HEK293T (cell line): Measurements from ENCODE around the gene RIT2.

ENCODE experiments used
- CTCF ChIA-PET: fragments of 350-600 bp; formaldehyde crosslinking; extraction: SDS; loops from one replicate; lab custom pipeline; 2021; ENCODE audit warnings: antibody characterized with exemption, inconsistent platforms; lab: Yijun Ruan, JAX
- POLR2A ChIA-PET: fragments of 350-600 bp; formaldehyde crosslinking; extraction: SDS; loops from one replicate; lab custom pipeline; 2020; ENCODE audit warnings: antibody characterized with exemption, inconsistent platforms; lab: Yijun Ruan, JAX
- DNase-seq: peaks from one replicate; pipeline ENCODE4 v3.0.0; 2012; ENCODE audit warnings: mixed read lengths; ENCODE audit errors: extremely low spot score
- ARNT ChIP-seq: fragments of 450-650 bp; IDR thresholded peaks from 2 replicates; pipeline ENCODE4 v1.6.1; 2017; ENCODE audit warnings: mild to moderate bottlenecking
- BHLHE40 ChIP-seq: fragments of 450-650 bp; IDR thresholded peaks from 2 replicates; pipeline ENCODE4 v1.6.1; 2016; ENCODE audit warnings: mild to moderate bottlenecking, moderate library complexity, borderline replicate concordance
- CTBP1 ChIP-seq: fragments of 450-650 bp; IDR thresholded peaks from 2 replicates; pipeline ENCODE4 v1.6.1; 2016; ENCODE audit warnings: borderline replicate concordance
- ELF4 ChIP-seq: fragments of 450-650 bp; IDR thresholded peaks from 2 replicates; pipeline ENCODE4 v1.6.1; 2017; ENCODE audit warnings: antibody characterized with exemption
- FOXA1 ChIP-seq: fragments of 450-650 bp; IDR thresholded peaks from 2 replicates; pipeline ENCODE4 v1.6.1; 2016; ENCODE audit warnings: mild to moderate bottlenecking
- FOXK2 ChIP-seq: fragments of 450-650 bp; IDR thresholded peaks from 2 replicates; pipeline ENCODE4 v1.6.1; 2016; ENCODE audit warnings: mild to moderate bottlenecking
- FOXM1 ChIP-seq: fragments of 450-650 bp; IDR thresholded peaks from 2 replicates; pipeline ENCODE4 v1.6.1; 2017; ENCODE audit warnings: mild to moderate bottlenecking, borderline replicate concordance
- HDGF ChIP-seq: fragments of 450-650 bp; IDR thresholded peaks from 2 replicates; pipeline ENCODE4 v1.6.1; 2017; ENCODE audit warnings: antibody characterized with exemption, borderline replicate concordance
- L3MBTL2 ChIP-seq: fragments of 450-650 bp; conservative IDR thresholded peaks from 2 replicates; pipeline ENCODE4 v1.6.1; 2016; ENCODE audit warnings: mild to moderate bottlenecking
- LEF1 ChIP-seq: fragments of 450-650 bp; IDR thresholded peaks from 2 replicates; pipeline ENCODE4 v1.6.1; 2017; ENCODE audit warnings: mild to moderate bottlenecking, borderline replicate concordance
- NFRKB ChIP-seq: fragments of 450-650 bp; IDR thresholded peaks from 2 replicates; pipeline ENCODE4 v1.6.1; 2016; ENCODE audit warnings: mild to moderate bottlenecking, moderate library complexity
- SP1 ChIP-seq: fragments of 450-650 bp; IDR thresholded peaks from 2 replicates; pipeline ENCODE4 v1.6.1; 2017
- SUZ12 ChIP-seq: fragments of 450-650 bp; IDR thresholded peaks from 2 replicates; pipeline ENCODE4 v1.6.1; 2016; ENCODE audit warnings: mild to moderate bottlenecking
- TARDBP ChIP-seq: fragments of 450-650 bp; IDR thresholded peaks from 2 replicates; pipeline ENCODE4 v1.6.1; 2016
- ZNF384 ChIP-seq: fragments of 450-650 bp; IDR thresholded peaks from 2 replicates; pipeline ENCODE4 v1.6.1; 2016
- TF ChIP-seq, protein P1 (sequence below): fragments of 450-650 bp; IDR thresholded peaks from 2 replicates; pipeline ENCODE4 v1.6.1; 2016

The RIT2 gene

DNA sequence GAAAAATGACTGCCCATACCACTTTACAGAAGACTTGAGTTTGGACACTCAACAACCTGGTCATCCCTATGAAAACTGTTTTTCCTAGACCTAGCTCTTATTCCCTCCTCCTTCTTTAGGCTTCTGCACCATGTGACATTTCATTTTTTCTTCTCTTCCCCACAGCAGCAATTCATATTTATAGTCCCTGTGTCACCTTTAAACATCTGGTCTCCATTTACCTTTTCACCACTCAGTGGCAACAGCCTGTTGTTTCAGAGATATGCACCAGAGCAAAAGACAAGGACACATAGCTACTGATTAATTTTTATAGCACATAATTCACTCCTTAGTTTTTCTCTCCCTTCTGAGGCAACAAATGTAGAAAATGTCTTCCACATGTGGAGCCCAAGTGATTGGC lies 118.7 kb downstream of the RIT2 start:
- no peak for DNase-seq
- TF ChIP-seq SP1 (no peak), ZNF384 (no peak), ELF4 (no peak), ARNT (no peak), L3MBTL2 (no peak), FOXA1 (no peak), SUZ12 (no peak), LEF1 (no peak), TARDBP (no peak), HDGF (no peak), CTBP1 (no peak), NFRKB (no peak), FOXK2 (no peak), BHLHE40 (no peak)
- TF ChIP-seq, protein P1, sequence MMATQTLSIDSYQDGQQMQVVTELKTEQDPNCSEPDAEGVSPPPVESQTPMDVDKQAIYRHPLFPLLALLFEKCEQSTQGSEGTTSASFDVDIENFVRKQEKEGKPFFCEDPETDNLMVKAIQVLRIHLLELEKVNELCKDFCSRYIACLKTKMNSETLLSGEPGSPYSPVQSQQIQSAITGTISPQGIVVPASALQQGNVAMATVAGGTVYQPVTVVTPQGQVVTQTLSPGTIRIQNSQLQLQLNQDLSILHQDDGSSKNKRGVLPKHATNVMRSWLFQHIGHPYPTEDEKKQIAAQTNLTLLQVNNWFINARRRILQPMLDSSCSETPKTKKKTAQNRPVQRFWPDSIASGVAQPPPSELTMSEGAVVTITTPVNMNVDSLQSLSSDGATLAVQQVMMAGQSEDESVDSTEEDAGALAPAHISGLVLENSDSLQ: no peak
- ChIA-PET POLR2A (no interaction called here), CTCF (no interaction called here)

DNA sequence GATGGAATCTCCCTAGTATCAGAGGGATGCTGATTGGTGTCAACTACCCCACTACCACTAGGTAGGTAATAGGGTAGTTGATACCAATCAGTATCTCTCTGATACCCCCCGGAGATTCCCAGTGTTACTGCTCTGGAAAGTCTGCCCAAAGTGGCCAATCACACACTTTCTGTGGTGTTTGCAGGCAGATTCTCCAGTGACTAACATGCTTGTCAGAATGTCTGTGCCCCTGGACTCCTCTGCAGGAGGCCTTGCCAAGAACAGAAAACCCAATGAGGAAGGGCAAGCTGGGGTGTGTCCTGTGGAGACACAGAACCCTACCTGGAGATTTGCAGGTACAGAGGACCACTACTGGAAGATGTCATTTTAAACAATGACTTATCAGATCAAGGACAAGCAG lies 135.1 kb downstream of the RIT2 start:
- no peak for DNase-seq
- TF ChIP-seq ARNT (no peak), BHLHE40 (no peak), CTBP1 (no peak), TARDBP (no peak), ZNF384 (no peak), LEF1 (no peak), SP1 (no peak), FOXK2 (no peak), FOXM1 (no peak), FOXA1 (no peak), HDGF (no peak), NFRKB (no peak), SUZ12 (no peak), ELF4 (no peak)
- TF ChIP-seq, protein P1: no peak
- ChIA-PET POLR2A (no interaction called here), CTCF (no interaction called here)

DNA sequence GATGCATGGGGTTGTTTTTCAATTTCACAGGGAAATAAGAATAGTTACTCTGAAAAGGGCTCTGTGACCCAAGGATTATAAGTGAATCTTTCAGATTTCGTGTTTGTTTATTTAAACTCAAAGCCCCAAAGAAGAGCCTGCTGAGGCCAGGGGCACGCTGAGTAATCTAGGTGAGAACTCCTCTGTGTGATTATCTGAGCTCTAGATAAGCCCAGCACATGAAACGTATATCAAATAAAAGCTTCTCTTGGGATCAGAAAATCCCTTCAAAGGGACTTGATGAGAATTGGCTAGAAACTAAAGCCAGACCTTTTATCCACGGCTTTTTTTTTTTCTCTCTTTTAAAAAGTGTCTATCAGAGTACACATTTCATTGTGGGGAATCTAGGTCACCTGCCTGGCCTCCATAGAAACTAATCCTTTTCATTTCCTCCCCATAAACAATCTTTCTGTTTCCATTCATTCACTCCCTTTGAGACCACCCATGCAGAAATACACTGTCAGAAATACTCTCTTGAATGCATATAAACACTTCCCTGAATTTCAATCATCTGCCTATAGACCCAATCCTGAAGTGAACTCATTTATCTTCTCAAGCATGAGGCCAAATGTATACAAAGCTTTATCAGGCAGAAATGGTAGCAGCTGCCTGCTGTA lies 137.4 kb downstream of the RIT2 start:
- POLR2A ChIA-PET: no interaction called here
- no peak for TF ChIP-seq TARDBP
- TF ChIP-seq ELF4: no peak
- no peak for TF ChIP-seq ARNT
- no peak for TF ChIP-seq L3MBTL2
- TF ChIP-seq NFRKB: no peak
- no peak for TF ChIP-seq SP1
- no peak for TF ChIP-seq FOXK2
- TF ChIP-seq CTBP1: no peak
- TF ChIP-seq ZNF384: no peak
- TF ChIP-seq FOXM1: no peak
- TF ChIP-seq BHLHE40: no peak
- TF ChIP-seq SUZ12: no peak
- CTCF ChIA-PET: no interaction called here
- DNase-seq: no peak

DNA sequence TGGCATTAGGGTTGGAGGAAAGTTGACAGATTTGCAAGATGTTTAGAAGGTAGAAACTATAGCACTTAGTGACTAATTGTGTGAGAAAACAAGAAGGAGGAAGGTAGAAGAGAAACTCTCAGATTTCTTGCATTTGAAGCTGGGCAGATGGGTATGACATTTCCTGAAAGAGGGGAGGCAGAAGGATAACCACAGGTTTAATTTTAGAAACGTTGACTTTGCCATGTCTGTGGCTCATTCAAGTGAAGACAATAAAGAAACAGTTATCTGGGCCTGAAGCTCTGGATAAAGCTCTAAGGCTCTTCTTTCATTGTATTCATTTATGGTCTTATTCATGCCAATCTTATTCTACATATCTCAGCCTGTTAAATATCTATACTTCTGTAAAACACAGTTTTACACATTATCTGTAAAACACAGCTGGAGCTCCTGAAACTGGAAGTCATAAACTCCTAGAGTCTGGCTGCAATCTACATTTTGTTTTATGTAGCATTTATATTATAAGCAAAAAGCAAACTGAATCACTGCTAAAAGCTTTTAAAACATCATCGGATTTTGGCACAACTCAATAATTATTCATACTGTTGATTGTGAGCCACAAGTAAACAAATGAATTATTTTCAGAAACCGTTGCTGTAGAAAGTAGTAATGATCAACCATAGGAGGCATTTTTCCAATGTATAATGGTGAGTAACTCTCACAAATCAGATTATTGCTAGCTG lies 138.5 kb downstream of the RIT2 start:
- ChIA-PET CTCF (no interaction called here), POLR2A (interaction anchor here (0.6 kb wide), 1 partner anchor 260 kb away, joined by 3 read pairs; no protein-coding TSS in a partner anchor)
- TF ChIP-seq L3MBTL2: no peak
- no peak for TF ChIP-seq SP1
- no peak for TF ChIP-seq FOXM1
- no peak for TF ChIP-seq FOXK2
- TF ChIP-seq TARDBP: no peak
- no peak for DNase-seq

DNA sequence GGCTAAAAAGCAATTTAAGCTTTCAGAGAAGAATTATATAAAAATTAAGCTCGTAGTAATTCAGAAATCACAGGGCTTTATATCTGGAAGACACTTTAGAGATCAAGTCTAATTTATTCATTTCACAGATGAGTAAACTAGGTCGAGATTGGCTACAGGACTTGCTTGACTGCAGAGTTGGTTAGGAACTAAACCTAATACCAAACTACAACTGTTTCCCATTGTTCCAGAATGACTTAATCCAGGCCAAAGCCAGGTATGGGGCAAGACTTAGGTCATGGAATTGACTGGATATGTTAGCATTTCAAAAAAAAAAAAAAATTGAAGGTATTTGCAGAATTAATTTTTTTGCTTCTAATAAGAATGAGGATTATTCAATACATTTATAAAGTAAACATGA lies 146.1 kb downstream of the RIT2 start:
- ChIA-PET CTCF (no interaction called here), POLR2A (no interaction called here)
- DNase-seq: no peak
- TF ChIP-seq HDGF (no peak), ARNT (no peak), BHLHE40 (no peak), ELF4 (no peak), NFRKB (no peak), TARDBP (no peak), FOXK2 (no peak), L3MBTL2 (no peak), FOXM1 (no peak), SUZ12 (no peak), FOXA1 (no peak), ZNF384 (no peak), SP1 (no peak), CTBP1 (no peak), LEF1 (no peak)
- TF ChIP-seq, protein P1: no peak

DNA sequence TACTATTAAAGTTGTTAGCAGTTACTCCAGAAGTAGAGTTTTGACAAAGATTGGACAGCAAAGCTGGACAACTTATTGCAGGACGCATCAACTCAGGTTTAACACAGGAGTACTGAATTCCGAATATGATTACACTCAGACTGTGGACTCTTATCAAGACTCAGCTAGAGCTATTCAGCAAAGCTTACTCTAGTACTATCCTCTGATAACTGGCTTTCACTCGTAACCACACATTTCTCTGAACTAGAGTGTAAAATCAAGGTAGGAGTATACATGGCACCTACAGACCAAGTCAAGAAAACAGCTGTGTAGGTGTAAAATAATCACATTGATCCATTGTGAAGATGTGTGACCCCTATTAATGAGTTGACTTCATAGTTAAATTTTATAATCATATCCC lies 154.2 kb downstream of the RIT2 start:
- no peak for DNase-seq
- ChIA-PET POLR2A (no interaction called here), CTCF (no interaction called here)
- TF ChIP-seq ARNT (no peak), SUZ12 (no peak), L3MBTL2 (no peak), FOXA1 (no peak), NFRKB (no peak), HDGF (no peak)
- TF ChIP-seq, protein P1: no peak
